Inflammatory macrophage treated with lipopolysaccharide for 1 hour (primary cell): ENCODE measurements around the gene ACTG2.
A peak's percentile ranks its signal among the peaks of the same experiment; 100 is the strongest.
"Not testable (repeated sequence)": the region's sequence is repeated elsewhere in the genome, so short reads cannot be mapped to it uniquely, and the experiment has no call there.

Experiments used
- DNase-seq, 2 donors: peaks; one replicate each; pipeline ENCODE4 v3.0.0-alpha.2; 2020 to 2022

ACTG2 gene

GRCh38 chr2:73937899-73938298, 45.1 kb downstream of the ACTG2 start:
- no peak for DNase-seq

- DNase-seq, result no peak
Observed at GRCh38 chr2:73938718-73939352, 46.0 kb downstream of the ACTG2 start.

- no peak for DNase-seq
Observed at GRCh38 chr2:73939419-73939818, 46.6 kb downstream of the ACTG2 start.

GRCh38 chr2:73940066-73940465, 47.3 kb downstream of the ACTG2 start:
- not testable (repeated sequence) for DNase-seq

- no peak for DNase-seq
Observed at GRCh38 chr2:73942664-73943063, 49.9 kb downstream of the ACTG2 start.

- DNase-seq, result no peak
Observed at GRCh38 chr2:73944714-73945113, 51.9 kb downstream of the ACTG2 start.

GRCh38 chr2:73946215-73946614, 53.4 kb downstream of the ACTG2 start:
- DNase-seq, result no peak

- no peak for DNase-seq
Observed at GRCh38 chr2:73946666-73947065, 53.9 kb downstream of the ACTG2 start.

- DNase-seq, result no peak
Observed at GRCh38 chr2:73947412-73948018, 54.7 kb downstream of the ACTG2 start.

GRCh38 chr2:73949802-73950201, 57.0 kb downstream of the ACTG2 start:
- no peak for DNase-seq

- DNase-seq, result peak; percentile 80 to 86
Observed at GRCh38 chr2:73952499-73953446, 60.0 kb downstream of the ACTG2 start.

GRCh38 chr2:73956218-73956865, 63.5 kb downstream of the ACTG2 start:
- no peak for DNase-seq

GRCh38 chr2:73961274-73961673, 68.5 kb downstream of the ACTG2 start:
- DNase-seq, result no peak

GRCh38 chr2:73961823-73962615, 69.2 kb downstream of the ACTG2 start:
- DNase-seq, result no peak

GRCh38 chr2:73962798-73963197, 70.0 kb downstream of the ACTG2 start:
- DNase-seq, result no peak

GRCh38 chr2:73963385-73964120, 70.7 kb downstream of the ACTG2 start:
- peak in 1 of 2 donors; percentile 34 for DNase-seq

- no peak for DNase-seq
Observed at GRCh38 chr2:73964223-73964622, 71.4 kb downstream of the ACTG2 start.

GRCh38 chr2:73965053-73965452, 72.2 kb downstream of the ACTG2 start:
- no peak for DNase-seq

GRCh38 chr2:73968357-73968937, 75.6 kb downstream of the ACTG2 start:
- no peak for DNase-seq

- no peak for DNase-seq
Observed at GRCh38 chr2:73969356-73969755, 76.5 kb downstream of the ACTG2 start.
